HG03378 (cell line): ENCODE measurements around the gene SULT1E1.
"Not testable (repeated sequence)": the region's sequence is repeated elsewhere in the genome, so short reads cannot be mapped to it uniquely, and the experiment has no call there.

Experiments
- ATAC-seq: cut with Tn5 transposase; IDR thresholded peaks from one replicate; pipeline ENCODE4 v1.9.1; 2021; ENCODE audit warnings: mild to moderate bottlenecking, moderate library complexity; ENCODE audit not compliant: unreplicated experiment

Gene SULT1E1

DNA sequence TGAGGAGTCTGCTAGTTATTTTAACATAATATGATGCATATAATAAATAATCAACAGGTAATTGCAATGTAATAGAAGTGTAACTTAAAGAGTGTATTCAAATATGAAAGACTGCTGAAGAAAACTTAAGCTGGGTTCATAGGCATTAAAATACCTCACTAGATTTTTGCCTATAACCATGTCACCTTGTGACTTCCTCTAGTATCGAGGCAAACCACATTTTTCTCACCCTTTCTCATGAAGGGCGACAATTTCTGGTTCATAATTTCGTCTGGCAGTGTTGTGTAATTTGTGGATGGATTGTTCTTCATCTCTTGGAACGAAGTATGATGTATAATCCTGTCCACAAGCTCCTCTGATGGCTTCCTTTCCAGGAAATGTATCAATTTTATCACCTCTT, 16.0 kb downstream of the SULT1E1 start:
- ATAC-seq, result no peak

DNA sequence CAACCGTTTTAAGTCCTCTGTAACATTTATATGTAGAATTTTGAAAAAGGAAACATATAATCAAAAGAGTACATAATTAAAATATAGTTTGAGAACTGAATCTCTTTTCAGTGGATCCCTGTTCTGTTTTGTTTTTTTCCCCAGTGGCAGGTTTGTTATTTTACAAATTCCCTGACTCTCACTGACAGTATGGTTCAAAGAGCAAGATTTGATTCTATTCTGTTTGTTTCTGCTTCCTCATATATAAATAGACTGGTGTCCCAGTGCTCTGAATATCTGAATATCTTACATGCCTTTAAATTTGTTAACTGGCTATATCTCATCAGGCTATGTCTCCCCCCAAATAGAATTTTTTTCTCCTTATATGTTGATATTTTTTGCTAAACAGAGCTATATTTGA, 16.6 kb downstream of the SULT1E1 start:
- no peak for ATAC-seq

DNA sequence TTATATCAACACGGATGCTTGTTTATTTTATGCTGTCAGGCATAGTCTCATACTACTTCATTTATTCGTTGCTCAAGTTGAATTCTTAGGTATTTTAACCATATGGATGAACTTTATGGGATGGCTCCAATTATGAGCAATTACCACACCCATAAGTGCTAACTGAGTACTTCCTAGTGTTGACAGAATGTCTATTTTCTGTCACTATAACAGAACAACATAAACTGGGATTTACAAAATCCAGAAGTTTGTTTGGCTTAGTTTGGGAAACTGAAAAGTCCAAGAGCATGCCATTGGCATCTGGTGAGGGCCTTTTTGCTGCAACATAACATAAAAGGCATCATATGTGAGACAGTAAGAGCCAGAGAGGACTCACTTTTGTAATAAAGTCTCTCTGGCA, 21.0 kb downstream of the SULT1E1 start:
- no peak for ATAC-seq

DNA sequence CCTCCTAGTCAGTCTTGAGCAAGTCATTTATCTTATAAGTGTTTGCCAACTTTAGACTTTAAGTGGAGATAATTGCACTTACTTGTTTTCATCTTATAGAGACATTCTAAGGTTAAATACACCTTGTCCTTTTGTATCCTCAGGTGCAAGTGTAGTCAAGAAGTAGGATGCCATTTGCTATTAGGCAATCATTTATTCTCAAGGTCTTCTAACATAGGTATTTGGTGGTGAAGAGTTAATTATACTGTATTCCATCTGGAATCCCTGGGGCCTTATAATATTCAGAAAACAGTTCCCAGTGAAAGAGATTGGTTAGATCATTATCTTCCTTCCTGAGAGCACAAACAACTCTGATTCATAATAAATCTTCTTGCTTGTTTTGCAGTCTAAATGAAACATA, 23.7 kb downstream of the SULT1E1 start:
- ATAC-seq, result no peak

DNA sequence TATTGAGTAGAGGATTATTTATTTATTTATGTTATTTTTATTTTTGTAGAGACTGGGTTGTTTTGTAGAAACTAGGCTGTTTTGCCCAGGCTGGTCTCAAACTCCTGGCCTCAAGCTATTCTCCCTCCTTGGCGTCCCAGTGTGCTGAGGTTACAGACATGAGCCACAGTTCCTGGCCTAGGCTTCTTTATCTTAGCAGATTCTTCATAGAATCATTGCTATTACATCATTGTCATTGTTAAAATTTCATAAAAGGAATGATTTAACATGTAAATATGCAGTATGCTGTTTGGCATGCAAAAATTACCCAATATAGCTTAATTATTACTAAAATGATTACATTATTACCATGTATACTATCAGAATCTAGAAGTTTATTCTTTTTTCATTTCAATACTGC, 24.2 kb downstream of the SULT1E1 start:
- no peak for ATAC-seq

DNA sequence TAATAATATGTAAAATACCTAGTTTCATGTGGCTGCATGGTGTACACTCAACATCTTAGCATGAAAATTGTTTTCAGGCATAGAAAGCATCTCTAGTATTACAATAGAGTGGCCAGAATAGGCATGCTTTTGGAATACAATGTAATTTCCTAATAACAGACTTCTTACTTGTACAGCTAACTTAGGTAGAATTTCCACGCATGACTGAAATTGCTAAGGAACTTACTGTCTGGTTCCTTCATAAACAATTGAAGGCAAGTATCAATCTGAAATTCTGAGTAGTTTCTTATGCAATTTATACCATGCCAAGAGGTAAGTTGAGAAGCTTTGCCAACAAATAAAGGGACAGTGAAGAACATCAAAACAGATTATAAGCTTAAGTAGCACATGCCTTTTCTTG, 26.7 kb downstream of the SULT1E1 start:
- no peak for ATAC-seq

DNA sequence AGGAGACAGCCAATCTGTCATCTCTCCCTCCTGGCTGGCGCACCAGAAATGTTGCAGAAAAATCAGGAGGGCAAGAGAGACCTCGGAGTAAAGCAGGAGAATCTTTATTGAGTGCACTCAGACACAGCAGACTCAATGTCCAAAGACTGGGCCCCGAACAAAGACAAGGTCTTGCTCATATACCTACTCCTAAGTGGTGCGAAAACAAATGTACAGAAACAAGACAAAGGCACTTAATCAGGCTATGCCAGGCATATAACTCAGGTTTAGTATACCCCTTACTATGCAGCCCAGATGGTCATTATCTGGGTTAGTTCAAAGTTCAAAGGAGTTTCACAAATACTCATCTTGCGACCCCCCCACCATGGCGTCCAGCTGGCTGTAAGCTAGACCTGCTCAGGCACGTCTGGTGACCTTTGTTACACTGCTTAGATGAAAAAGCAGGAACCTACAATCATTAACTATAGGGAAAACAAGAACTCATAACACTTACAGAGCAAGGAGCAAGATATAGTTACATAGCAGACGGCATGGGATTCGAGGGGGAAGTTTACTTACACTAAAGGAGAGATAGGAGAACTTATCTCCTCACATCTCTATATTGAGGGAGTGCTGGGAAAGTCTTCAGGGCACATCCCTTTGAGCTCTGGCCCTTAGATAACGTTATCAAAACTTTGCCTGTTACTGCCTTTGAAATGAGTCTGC, 27.5 kb downstream of the SULT1E1 start:
- ATAC-seq, result peak; percentile 43

DNA sequence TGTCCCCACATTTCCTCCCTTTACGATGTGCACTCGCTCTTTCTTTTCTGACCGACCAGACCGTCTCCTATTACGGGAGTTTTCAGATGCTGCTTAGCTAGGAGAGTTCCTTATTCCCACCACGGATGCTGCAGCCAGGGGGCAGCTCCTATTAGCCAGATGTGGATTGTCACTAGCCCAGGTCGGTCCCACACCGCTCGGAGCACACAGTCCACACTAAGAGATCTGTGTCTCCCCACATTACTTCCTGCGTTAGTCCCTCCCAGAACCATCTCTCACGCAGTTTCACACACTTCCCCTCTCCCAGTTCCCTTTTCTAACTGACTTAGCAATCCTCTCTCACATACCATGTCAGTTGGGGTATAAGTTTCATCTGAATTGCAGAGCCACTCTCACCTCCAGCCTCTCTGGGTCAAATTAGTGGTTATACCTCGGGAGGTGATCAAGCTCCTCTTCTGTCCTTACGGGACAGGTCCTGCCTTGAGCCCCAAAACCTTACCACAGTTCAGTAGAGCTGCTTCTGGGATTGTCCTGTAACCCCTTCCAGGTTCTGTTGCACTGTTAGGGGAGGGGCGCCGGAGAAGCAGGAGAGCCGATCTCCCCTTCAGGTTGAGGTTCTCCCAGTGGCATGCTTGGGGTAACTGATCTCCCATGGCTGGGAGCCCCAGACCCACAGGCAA, 28.2 kb downstream of the SULT1E1 start:
- ATAC-seq, result peak; percentile 95

DNA sequence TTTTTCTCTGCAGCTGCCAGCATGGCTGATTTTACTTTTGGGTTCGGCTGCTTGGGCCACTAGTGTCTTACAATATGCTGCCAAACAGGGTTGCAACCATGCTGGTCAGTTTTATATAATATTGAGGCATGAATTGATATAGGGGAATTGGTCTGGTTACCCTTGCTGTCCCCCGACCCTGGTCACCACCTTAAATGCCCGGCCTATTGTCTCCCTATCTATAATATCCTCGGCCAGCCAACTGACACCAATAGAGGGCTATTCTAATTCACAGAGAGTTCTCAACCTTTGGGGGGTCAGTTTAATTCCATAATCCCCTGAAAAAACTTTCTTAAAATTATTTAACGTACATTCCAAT, 28.7 kb downstream of the SULT1E1 start:
- no peak for ATAC-seq

DNA sequence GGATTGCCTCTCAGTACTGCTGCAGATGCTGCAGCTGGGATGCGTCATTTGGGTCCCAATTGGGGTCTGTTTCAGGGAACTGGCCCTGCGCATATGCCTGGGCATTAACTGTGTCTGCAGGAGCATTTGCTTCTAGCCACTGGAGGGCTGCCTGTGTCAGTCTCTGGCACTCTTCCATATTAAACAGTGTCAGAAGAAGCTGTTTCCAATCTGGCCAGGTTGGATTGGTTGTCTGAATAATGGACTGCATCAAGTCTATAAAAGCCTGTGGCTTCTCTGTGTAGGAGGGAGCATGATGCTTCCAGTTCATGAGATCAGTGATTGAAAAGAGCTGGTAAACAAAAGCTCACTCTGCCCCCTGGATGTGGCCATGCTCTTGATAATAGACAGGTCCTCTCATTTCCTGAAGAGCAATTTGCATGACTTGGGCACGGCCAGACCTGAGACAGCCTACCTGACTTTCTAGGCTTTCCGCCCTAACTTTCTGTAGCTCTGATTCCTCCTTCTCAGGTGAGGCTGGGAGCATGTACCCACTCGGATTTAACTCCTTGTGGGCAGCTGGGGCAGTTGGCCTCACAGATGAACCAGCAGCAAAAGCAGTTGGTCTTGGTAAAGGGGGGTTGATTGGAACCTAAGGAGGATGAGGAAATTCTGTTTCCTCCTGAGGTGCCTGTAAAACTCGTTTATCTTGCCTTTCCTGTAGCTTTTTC, 29.2 kb downstream of the SULT1E1 start:
- ATAC-seq, result peak; percentile 33

DNA sequence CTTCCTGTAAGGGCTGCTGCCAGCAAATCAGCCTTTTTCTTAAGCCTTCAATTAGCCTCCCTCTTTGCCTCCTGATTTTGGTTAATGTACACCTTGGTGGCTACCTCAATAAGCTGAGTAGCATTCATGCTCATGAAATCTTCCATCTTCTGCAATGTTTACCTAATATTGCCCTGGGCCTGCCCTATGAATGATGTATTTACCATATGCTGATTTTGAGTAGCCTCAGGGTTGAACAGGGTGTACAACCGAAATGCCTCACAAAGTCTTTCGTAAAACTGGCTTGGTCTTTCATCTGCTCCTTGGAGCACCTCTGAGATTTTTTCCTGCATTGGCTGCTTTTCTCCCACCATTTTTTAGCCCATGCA, 29.8 kb downstream of the SULT1E1 start:
- ATAC-seq, result no peak

DNA sequence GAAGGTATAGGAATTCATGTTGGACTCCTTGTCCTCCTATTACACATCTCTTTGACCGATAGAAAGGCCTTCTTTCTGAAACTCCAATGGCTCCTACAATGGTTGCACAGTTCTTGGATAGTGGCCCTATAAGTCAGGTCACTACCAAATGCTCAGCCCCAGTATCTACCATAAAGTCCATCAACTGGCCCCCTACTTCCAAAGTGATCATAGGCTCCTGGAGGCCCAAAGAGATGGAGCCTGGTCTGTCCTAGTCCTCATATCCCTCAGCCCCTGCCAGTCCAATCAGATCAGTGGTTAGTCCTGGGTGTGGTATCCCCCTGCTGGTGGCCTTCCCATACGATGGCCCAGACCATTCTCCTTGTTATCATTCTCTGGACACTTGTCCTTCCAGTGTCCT, 30.3 kb downstream of the SULT1E1 start:
- no peak for ATAC-seq

DNA sequence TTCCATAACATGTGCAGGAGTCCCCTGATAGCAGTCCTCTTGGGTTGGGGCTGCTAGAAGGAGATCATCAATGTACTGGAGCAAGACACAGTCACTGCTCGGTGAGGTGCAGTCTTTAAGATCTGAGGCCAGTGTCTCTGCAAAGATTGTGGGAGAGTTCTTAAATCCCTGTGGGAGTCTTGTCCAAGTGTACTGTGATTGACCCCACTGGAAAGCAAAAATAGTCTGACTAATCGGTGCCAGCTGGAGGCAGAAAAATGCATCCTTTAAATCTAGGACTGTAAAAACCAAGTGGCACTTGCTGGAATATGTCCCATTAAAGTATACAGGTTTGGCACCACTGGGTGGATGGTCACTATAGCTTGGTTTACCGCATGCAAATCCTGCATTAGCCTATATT, 31.1 kb downstream of the SULT1E1 start:
- no peak for ATAC-seq

DNA sequence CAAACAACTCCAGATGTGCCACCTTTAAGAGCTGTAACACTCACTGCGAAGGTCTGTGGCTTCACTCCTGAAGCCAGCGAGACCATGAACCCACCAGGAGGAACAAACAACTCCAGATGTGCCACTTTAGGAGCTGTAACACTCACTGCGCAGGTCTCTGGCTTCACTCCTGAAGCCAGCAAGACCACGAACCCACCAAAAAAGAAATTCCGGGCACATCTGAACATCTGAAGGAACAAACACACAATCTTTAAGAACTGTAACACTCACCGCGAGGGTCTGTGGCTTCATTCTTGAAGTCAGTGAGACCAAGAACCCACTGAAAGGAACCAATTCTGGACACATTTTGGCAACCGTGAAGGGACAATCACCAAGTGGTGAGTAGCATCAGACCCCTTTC, 34.9 kb downstream of the SULT1E1 start:
- not testable (repeated sequence) for ATAC-seq

DNA sequence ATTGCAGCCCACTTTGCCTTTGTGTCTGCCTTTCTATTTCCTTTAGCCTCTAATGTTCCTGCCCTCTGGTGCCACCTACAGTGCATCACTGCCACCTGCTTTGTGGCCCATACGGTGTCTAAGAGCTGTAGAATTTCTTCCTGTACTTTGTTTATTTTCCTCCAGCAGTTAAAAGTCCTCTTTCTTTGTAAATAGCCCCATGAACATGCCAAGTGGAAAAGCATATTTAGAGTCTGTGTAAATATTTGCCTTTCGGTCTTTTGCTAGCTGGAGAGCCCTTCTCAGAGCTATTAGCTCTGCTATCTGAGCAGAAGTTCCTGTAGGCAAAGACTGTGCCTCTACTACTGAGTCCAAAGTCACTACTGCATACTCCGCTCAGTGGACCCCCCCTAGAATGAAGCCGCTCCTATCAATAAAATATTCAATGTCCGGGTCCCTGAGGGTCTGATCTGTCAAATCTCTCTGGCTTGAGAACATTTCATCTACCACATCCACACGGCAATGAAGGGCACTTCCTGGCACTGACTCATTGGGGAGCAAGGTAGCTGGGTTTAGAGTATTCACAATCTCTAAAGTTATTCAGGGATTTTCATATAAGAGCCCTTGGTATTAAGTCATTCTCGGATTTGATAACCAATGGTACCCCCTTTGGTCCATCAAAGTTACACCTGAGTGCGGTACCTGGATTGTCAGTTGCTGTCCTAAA, 36.3 kb downstream of the SULT1E1 start:
- peak; percentile 90 for ATAC-seq

DNA sequence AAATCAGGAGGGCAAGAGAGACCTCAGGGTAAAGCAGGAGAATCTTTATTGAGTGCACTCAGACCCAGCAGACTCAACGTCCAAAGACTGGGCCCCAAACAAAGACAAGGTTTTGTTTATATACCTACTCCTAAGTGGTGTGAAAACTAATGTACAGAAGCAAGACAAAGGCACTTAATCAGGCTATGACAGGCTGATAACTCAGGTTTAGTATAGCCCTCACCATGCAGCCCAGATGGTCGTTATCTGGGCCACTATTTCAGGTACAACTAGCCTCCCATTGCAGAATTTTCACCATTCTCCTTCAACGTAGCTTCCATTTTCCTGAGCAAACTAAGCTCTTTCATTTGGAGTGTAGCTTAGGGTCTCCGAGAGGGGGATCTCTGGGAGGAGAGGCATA, 36.9 kb downstream of the SULT1E1 start:
- ATAC-seq, result no peak

DNA sequence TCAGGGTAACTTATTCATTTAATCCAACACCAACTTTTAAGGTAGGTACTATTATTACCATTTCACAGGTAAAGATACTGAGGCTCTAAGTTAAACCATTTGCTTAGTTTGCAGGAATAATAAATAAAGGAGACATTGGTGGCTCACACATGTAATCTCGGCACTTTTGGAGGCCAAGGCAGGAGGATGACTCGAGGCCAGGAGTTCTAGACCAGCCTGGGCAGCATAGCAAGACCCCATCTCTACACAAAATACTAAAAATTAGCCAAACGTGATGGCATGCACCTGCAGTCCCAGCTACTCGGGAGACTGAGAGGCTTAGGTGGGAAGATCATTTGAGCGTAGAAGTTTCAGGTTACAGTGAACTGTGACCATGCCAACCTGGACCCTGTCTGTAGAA, 37.7 kb downstream of the SULT1E1 start:
- ATAC-seq, result no peak

DNA sequence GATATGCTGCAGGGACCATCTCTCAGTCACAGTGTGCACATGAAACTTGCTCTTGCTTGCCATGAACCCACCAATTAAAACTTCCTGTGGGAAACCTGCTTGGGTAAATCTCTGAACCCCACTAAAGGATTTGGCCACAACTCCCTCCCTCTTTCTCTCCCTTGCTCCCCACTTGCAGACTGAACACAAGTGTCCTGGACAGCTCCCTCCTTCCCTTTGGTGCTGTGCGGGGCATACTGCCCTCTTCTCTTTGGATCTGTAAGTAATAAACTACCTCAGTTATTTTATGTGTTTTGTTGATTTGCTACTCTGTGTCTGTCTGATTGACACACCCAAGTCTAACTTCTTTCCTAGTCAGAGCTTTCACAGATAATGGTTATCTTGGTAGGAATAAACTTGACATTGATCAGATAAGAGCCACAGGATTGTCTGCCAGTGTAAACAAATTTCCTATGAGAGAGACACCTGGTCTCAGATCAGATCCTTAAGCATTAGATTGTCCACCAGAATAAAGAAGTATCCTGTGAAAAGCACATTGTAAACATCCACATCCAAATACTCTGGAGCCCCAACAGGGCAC, 41.8 kb downstream of the SULT1E1 start:
- ATAC-seq, result no peak

DNA sequence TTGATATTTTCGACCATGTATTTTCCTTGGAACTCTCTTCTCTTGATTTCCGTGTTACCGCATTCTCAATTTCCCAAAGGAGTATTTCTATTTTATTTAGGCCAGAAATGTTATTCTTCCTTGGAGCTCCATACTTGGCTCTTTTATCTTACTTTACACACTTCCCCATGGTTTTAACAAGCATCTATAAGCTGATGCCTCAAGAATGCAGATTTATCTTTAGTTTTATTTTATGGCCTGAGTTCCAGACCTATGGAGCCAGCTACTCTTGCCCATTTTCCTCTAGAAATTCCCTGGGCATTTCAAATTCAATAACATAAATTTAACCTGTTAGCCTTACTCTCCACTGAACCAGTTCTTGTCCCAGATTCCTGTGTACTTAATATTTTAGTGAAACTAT, 43.7 kb downstream of the SULT1E1 start:
- no peak for ATAC-seq

DNA sequence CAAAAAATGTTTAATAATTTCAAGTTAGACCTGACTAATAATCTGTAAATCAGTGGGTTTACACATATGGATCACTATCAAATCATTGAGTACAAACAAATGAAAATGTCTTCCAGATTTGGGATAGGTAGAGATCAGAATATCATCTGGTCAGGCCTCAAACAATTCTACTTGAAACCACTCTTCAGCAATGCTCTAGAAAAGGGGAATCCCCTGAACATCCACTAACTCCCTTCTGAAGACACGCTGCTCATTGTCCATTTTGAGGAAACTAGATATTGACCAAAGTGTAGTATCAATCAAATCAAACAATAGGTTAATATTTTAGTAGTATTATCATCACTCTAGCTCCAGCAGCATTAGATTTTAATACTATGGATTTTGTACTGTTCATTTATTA, 46.3 kb downstream of the SULT1E1 start:
- ATAC-seq, result no peak

DNA sequence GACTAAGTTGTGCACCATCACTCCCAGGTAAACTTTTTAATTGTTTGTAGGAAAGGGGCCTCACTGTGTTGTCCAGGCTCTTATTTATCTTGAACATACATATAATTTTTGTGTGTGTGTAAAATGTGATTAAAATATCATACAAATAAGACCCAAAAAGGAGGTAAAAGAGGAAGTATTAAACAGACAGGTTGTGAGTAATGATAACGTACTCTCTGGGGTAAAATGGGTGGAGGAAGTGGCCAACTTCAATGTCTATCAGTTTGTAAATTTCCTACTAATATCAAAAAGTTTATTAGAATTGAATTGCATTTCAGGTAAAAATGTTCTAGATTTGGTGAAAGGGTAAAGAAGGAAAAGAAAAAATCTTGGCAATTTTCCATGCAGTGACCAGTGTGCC, 48.8 kb downstream of the SULT1E1 start:
- ATAC-seq, result no peak
